Measurements from ENCODE around the gene PSMA8. TPM values are rescaled to one million over a fixed set of nuclear protein-coding genes. Genes with fewer than 3 reads are reported as not detected.

The PSMA8 gene
- total and polyA plus RNA-seq, 7 donors, result 0.29 TPM; not detected in 6

DNA sequence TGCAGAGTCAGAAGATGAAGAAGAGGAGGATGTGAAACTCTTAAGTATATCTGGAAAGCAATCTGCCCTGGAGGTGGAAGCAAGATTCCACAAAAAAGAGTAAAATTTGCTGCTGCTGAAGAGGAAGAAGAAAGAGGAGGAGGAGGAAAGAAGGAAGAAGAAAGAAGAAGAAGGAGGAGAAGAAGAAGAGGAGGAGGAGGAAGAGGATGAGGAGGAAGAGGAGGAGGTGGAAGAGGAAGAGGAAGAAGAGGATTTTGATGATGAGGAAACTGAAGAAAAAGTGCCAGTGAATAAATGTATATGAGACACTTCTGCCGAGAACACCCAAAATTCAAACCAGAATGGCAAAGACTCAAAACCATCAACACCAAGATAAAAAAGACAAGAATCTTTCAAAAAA lies 71.6 kb downstream of the PSMA8 start:
- Histone ChIP-seq H3K36me3 (no peaks in the 10 kb centered on the region), H3K4me1 (no peaks in the 10 kb centered on the region), H3K27ac (no peak overlapping the region)

DNA sequence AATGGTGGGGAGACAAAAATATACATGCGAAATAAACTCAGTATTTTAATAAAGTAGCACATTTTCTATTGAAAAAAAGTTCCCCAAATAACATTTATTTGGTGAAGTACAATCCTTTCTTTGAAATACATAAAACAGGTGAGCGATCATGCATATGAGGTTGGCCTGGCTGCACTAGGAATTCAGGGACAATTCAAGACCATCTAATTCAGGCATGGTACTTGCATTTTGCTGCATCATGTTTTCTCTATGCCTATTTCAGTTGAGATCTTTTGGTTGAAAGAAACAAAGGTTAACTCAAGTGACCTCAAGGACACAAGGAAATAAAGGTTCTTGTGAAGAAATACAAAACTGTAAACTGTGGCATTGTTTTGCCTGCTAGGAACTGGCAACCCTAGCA lies 72.8 kb downstream of the PSMA8 start:
- Histone ChIP-seq H3K27me3 (no peaks in the 10 kb centered on the region), H3K9me3 (no peaks in the 10 kb centered on the region), H3K27ac (no peak overlapping the region), H3K36me3 (no peaks in the 10 kb centered on the region), H3K4me3 (no peak overlapping the region), H3K4me1 (no peaks in the 10 kb centered on the region)
- no peak for DNase-seq
- intact Hi-C loops (cut with DNase I), result no loop called here
- WGBS, 2 donors, result 96 to 97% methylated on average over 2 of the region's 2 CpGs
- TF ChIP-seq, protein P1, sequence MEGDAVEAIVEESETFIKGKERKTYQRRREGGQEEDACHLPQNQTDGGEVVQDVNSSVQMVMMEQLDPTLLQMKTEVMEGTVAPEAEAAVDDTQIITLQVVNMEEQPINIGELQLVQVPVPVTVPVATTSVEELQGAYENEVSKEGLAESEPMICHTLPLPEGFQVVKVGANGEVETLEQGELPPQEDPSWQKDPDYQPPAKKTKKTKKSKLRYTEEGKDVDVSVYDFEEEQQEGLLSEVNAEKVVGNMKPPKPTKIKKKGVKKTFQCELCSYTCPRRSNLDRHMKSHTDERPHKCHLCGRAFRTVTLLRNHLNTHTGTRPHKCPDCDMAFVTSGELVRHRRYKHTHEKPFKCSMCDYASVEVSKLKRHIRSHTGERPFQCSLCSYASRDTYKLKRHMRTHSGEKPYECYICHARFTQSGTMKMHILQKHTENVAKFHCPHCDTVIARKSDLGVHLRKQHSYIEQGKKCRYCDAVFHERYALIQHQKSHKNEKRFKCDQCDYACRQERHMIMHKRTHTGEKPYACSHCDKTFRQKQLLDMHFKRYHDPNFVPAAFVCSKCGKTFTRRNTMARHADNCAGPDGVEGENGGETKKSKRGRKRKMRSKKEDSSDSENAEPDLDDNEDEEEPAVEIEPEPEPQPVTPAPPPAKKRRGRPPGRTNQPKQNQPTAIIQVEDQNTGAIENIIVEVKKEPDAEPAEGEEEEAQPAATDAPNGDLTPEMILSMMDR (IDR thresholded peaks at IDR 0.05), result no peak
- no peak for TF ChIP-seq EP300 (IDR thresholded peaks at IDR 0.05)
- no peak for TF ChIP-seq POLR2AphosphoS5 (IDR thresholded peaks at IDR 0.05)

More for the DNA sequence above, 71.6 kb downstream of the PSMA8 start:
- Histone ChIP-seq H3K27me3 (no peaks in the 10 kb centered on the region), H3K4me3 (no peak overlapping the region), H3K9me3 (no peaks in the 10 kb centered on the region)
- no peak for DNase-seq
- 91 to 97% methylated on average over 1 of the region's 1 CpG for WGBS, 2 donors
- TF ChIP-seq POLR2AphosphoS5 (IDR thresholded peaks at IDR 0.05) (no peak), EP300 (IDR thresholded peaks at IDR 0.05) (no peak)
- intact Hi-C loops (cut with DNase I), result no loop called here

DNA sequence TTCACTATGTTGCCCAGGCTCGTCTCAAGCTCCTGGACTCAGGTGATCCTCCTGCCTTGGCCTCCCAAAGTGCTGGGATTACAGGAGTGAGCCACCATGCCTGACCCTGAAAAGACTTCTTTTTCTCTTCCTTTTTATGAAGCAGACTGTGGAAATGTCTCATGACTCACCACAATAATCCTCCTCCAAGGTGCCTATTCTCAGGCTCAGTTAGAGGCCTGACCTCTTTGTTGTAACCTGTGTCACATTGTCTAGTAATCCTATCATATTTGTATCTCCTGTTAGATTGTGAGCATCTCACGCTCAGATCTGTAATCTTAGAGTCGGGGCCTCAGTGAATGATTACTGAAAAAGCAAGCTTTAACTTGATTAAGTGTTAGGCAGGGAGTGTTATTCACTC lies 74.3 kb downstream of the PSMA8 start:
- Histone ChIP-seq H3K4me1 (no peaks in the 10 kb centered on the region), H3K36me3 (no peaks in the 10 kb centered on the region), H3K4me3 (no peak overlapping the region), H3K27me3 (no peaks in the 10 kb centered on the region), H3K27ac (no peak overlapping the region), H3K9me3 (no peaks in the 10 kb centered on the region)
- intact Hi-C loops (cut with DNase I), result no loop called here
- TF ChIP-seq, protein P1 (IDR thresholded peaks at IDR 0.05), result no peak
- TF ChIP-seq EP300 (IDR thresholded peaks at IDR 0.05) (no peak), POLR2AphosphoS5 (IDR thresholded peaks at IDR 0.05) (no peak), POLR2A (IDR thresholded peaks at IDR 0.05) (no peak)
- 89 to 91% methylated on average over 3 of the region's 3 CpGs for WGBS, 2 donors
- no peak for DNase-seq

DNA sequence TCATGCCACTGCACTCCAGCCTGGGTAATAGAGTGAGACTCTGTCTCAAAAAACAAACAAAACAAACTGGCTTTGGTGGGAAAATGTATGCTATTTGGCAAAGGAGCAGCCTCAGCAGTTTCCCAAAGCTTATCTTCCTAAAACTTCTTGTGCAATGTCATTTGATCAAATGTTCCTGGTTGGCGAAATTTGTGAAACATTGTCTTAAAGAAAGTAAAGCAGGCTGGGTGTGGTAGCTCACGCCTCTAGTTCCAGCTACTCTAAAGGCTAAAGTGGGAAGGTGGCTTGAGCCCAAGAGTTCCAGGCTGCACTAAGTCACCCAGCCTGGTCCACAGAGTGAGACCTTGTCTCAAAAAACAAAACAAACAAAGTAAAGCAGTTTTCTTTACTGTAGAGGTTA lies 75.3 kb downstream of the PSMA8 start:
- 42 to 71% methylated on average over 2 of the region's 2 CpGs for WGBS, 2 donors
- Histone ChIP-seq H3K27ac (no peak overlapping the region), H3K4me3 (no peak overlapping the region), H3K4me1 (no peaks in the 10 kb centered on the region), H3K36me3 (no peaks in the 10 kb centered on the region), H3K9me3 (no peaks in the 10 kb centered on the region), H3K27me3 (no peaks in the 10 kb centered on the region)
- intact Hi-C loops (cut with DNase I), result no loop called here
- TF ChIP-seq, protein P1 (IDR thresholded peaks at IDR 0.05), result no peak
- TF ChIP-seq POLR2AphosphoS5 (IDR thresholded peaks at IDR 0.05) (no peak), EP300 (IDR thresholded peaks at IDR 0.05) (no peak)
- no peak for DNase-seq

DNA sequence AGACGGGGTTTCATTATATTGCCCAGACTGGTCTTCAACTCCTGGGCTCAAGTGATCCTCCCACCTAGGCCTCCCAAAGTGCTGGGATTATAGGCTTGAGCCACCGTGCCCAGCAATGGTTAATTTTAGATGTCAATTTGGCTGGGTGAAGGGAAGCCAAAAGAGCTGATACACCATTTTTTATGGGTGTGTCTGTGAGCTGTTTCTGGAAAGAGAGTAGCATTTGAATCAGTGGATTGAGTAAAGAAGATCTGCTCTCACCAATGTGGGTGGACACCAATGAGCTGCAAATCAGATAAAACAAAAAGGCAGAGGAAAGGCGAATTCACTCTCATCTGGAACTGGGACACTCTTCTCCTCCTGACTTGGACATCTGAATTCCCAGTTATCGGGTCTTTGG lies 76.5 kb downstream of the PSMA8 start:
- intact Hi-C loops (cut with DNase I), result no loop called here
- no peak for DNase-seq
- no peaks in the 10 kb centered on the region for H3K27me3 ChIP-seq
- TF ChIP-seq POLR2AphosphoS5 (IDR thresholded peaks at IDR 0.05) (no peak), POLR2A (IDR thresholded peaks at IDR 0.05) (no peak), EP300 (IDR thresholded peaks at IDR 0.05) (no peak)
- TF ChIP-seq, protein P1 (IDR thresholded peaks at IDR 0.05), result no peak
- H3K36me3 ChIP-seq, result no peaks in the 10 kb centered on the region
- H3K9me3 ChIP-seq, result no peaks in the 10 kb centered on the region
- H3K4me3 ChIP-seq, result no peak overlapping the region
- no peak overlapping the region for H3K27ac ChIP-seq
- no peaks in the 10 kb centered on the region for H3K4me1 ChIP-seq
- WGBS, 2 donors, result 89 to 92% methylated on average over 4 of the region's 4 CpGs

Data from sigmoid colon (tissue), 7 donors.